HTR-8/SVneo (cell line): Measurements from ENCODE around the gene SMYD2.

ENCODE experiments used
- DNase-seq: peaks from one replicate; pipeline ENCODE4 v3.0.0; 2011; ENCODE audit warnings: low spot score, mixed read lengths; ENCODE audit not compliant: insufficient read length
- FAIRE-seq: peaks from 2 replicates; lab custom pipeline; 2011; peaks lifted over from hg19 to GRCh38; lab: Jason Lieb, UNC

The SMYD2 gene

DNA sequence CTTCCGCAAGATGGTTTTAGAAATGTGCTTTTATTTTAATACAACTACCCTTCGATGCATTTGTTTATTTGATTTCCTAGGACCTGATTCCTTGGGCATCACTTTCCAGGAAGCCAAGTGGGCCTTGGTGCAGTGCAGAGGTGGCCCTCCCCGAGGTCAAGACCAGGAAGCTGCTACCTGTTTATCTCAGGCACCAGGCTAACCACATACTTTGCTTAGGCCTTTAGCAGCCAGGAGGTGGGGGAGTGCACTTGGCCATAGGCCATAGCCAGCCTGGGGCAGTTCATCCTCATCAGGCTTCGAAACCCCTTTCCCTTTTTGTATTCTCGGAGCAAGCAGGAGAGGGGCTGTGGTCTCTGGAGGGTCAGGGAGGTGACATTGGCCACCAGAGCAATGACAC, 45.4 kb downstream of the SMYD2 start:
- FAIRE-seq: no peak
- no peak for DNase-seq

DNA sequence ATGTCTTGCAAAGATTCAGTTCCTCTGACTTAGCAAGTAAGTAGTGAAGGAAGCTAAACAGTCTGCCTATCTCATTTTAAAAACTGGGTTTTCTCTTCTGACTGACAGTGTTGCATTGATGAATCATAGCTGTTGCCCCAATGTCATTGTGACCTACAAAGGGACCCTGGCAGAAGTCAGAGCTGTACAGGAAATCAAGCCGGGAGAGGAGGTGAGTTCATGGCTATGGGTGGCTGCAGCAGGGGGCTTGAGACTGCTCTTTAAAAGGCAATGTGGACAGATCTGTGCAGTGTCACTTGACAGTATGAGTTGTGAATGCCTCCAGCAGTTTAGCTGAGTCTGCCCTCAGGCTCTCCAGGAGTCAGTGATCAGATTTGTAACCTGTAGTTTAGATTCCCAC, 46.6 kb downstream of the SMYD2 start:
- no peak for DNase-seq
- no peak for FAIRE-seq

DNA sequence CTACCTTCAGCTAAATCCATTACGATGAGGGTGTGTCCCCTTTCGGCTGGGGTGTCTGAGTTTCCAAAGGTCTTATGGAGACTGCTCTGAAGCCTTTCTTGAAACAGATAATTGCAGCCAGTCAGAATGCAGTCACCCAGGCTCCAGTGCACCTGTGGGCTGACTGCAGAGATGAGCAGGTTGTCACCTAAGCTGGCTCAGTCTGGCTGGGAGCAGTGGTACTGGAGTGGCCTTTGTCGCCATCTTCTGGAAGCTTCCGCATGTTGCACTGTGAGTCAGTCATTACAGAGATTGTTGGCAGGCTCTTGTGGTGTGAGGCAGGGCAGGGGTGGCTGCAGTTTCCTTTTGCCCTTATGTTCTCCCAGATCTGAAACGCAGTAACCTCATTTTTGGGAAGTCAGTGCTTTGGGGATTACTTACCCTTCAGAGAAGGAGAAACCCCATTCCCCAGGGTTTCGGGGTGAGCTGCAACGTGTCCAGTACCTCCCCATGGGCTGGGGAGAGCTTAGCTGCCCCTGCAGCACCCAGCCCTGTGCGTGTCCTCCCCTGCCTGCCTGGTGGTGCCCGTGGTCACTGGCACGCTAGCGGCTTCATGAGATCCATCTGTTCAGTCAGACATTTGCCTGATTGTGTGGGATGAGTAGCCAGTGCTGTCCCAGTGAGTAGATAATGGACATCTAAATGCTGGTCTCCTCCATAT, 48.0 kb downstream of the SMYD2 start:
- DNase-seq (peak; percentile 79), FAIRE-seq (peak; percentile 44)

DNA sequence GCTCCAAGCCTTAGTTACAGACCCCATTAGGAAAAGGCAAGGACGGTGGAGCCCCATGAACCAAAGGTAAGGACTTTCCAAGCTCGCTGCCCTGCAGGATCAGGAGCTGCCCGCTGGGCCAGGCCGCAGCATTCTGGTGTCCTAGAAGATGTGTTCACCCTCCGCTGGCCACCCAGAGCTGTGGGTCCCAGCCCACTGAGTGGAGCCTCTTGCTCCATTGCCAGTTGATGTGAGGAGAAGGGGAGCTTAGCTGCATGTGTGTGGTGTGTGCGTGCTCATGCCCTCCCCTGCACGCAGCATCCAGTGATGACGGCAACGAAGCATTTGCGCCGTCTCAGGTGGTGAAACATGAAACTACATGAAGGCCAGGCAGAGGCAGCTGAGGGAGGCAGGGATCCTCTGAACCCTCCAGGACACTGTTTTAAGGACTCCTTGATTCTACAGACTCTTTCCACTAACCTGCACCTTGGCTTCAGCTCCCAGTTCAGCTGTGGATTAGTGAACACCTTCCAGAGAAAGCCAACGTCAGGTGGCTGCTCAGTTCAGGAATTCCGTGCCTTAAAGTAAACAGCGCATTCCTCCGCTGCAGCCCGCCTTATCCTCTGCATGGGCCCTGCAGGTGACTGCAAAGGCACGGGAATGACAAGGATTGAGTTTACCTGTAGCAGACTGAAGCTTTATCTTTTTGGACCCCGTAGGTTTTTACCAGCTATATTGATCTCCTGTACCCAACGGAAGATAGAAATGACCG, 48.7 kb downstream of the SMYD2 start:
- DNase-seq (no peak), FAIRE-seq (no peak)

DNA sequence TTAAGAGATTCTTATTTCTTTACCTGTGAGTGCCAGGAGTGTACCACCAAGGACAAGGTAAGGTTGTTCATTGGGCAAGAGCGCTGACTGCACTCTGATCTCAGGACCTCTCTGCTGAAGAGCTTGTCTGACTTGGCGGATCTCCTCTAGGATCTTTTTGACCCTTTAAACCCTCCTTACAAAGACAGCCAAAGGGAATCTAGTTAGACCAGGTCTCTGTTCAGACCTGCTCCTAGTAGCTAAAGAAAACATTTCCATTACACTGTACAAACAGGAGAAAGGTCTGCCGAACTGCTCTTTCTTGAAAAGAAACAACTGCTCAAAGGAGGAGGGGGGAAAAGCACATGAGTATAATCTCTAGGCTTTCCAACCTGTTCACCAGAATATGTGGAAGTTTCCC, 49.3 kb downstream of the SMYD2 start:
- DNase-seq (no peak), FAIRE-seq (no peak)

DNA sequence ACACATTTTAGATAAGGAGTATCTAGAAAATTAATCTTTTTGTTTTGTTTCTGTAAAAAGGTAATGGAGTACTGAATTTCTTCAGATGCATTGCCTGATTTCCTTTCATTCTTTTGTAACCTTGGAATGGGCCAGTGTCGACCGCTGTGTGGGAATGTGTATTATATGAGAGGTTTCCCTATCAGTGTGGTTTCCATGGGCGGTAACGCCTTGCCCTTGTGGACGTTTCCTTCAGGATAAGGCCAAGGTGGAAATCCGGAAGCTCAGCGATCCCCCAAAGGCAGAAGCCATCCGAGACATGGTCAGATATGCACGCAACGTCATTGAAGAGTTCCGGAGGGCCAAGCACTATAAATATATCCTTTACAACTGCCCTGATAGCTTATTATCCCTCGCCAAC, 49.8 kb downstream of the SMYD2 start:
- no peak for FAIRE-seq
- no peak for DNase-seq

DNA sequence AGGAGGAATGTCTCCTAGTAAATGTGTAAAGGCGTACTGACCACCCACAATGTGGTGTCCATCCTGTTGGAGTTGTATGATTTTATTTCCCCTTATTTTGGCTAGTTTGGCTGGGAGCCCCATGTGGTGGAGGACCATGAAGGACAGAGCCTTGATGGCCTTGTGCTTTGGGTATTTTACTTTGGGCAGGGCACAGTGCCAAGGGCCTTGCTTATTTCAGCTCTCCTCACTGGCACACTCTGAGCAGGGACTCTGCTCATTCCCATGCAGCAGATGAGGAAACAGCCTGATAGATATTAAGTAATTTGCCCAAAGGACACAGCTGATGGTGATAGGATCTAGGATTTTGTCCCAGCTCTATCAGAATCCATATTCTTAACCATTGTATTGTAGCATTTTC, 50.2 kb downstream of the SMYD2 start:
- FAIRE-seq (no peak), DNase-seq (no peak)

DNA sequence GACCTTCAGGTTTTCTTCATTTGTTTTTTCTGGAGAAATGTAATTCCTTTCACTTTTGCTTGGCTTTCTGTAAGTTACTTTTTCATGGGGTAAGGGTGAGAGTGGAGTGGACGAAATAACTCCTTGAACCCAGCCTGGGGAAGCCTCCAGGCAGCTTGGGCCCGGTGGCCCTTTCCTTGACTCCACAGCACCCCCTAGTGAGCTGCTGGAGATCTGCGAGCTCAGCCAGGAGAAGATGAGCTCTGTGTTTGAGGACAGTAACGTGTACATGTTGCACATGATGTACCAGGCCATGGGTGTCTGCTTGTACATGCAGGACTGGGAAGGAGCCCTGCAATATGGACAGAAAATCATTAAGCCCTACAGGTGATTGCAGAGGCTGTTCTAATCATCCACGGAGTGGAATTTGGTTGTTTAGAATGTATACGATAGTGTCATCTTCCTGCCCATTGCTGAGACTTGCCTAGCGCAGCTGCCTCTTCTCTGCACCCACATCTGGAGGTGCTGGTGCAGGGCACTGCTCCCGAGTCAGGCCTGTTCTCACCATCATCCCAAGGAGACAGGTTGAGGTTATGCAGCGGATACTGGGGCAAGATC, 51.0 kb downstream of the SMYD2 start:
- FAIRE-seq: peak; percentile 79
- DNase-seq: peak; percentile 68

DNA sequence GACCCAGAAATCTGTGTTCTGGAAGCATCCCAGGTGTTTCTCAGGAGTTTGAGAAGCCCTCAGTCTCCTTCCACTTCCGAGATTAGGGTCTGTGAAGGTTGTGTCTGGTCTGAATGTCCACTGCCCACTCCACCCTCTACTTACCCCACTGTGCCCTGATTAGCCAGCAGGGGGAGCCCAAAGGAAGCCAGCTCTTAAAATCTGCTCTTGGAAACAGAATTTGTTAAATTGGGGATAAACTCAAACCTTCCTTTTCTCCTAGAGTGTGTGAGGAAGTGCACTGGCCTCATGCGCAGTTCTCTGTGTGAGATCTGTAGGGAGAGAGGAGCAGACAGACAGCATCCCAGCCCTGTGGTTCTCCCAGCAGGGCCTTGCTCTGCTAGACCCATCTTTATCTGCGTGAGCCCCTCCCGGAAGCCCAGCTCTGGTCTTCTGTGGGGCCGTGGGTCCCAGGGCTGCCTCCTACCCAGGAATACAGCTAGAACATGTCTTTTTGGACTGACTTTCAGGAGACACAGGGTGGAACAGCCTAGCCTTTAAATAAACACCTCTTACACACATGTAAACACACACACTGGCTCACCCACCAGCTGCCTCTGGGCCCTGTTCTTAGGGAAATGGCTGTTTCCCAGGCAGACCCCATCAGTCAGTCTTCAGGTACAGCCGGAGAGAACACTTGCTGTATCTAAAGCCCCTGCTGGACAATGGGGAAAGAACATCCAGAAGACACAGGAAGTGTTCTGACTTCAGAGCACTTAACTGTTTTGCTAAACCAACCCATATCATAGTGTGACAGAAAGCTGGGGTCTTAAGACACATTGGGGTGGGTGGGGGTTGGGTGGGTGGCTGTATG, 52.2 kb downstream of the SMYD2 start:
- DNase-seq: peak; percentile 69
- FAIRE-seq: no peak

DNA sequence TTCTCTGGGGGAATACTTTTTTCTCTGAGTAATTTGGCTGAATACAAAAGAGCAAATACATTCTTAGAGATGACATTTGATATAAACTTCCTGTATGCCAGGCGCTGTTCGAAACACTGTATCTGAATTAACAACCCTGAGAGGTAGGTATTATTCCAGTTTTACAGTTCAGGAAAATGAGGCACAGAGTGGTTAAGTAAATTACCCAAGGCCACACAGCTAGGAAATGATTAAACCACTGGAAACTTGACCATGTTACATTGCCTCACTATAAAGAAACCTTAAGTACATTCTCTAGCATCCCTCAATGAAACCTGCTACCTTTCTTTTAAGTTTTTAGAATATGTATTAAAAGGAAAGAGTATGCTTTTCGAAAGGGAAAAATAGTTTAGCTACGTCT, 54.6 kb downstream of the SMYD2 start:
- FAIRE-seq (no peak), DNase-seq (no peak)

DNA sequence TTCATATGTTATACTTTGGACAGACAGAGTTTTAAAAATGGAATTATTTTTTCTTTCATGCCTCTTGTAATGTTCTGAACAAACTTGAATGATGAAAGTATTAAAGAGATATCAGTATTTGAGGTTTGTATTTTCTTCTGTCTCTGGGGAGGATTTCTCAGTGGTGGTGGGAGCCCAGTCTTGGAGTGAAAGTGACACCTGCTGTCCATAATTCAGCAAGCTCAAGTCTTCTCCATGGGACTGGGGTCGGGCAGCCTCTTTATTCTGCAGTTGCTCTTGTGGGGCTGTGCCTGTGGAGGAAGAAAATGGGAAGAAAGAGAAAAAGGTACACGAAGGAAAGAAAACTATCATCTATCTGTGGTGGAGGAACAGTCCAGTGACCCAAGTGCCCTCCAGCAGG, 56.1 kb downstream of the SMYD2 start:
- FAIRE-seq: no peak
- no peak for DNase-seq

DNA sequence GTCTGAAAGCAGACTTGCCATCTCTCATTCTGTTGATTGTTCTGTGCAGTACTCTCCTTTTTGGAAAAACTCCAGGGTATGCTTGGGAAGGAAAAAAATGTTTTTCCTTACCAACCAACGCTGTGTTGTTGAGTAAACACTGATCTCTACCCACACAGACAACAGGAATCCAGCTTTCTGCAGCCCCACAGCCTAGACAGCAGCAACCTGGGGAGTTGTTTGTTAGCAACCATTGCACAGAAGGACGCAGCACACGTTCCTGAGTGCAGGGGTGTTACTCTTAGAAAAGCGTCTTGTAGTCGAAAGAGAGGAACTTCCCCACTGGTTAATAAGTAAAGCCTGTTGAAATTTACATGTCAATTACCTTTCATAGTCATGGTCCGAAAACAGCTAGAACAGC, 56.6 kb downstream of the SMYD2 start:
- DNase-seq: no peak
- no peak for FAIRE-seq

DNA sequence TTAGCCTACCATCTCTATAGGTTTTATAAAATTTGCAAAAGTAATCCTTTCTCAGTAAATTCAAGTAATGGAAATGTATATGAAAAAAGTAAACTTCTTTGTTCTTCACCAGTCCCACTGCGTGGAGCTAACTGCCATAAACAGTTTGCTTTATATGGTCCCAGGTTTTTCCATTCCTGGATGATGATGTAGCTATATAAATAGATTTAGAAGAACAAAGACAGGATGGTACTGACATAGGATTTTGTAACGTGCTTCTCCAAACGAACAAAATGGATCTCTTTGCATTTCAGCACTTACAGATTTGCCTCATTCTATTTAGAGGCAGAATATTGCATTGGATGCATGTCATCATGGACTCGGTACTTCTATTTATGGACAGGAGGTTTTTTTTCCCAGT, 57.3 kb downstream of the SMYD2 start:
- FAIRE-seq: no peak
- no peak for DNase-seq

DNA sequence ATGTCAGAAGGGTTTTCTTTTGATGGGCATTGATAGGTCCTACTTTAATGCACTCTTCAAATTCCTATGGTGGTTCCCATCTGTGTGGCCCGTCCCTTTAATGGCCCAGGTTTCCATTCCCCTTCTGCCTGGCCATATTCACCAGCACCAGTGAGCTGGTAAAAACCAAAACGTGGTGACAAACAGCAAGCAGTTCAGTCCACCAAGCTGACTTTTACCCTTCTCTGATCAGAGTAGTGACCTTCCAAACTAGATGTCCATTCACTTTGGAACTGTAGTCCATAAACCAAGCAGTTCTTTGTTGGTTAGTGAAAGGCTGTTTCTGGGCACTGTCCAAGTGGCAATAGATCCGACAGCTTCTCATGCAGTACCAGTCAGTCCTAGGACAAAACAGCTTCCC, 60.5 kb downstream of the SMYD2 start:
- no peak for FAIRE-seq
- no peak for DNase-seq

DNA sequence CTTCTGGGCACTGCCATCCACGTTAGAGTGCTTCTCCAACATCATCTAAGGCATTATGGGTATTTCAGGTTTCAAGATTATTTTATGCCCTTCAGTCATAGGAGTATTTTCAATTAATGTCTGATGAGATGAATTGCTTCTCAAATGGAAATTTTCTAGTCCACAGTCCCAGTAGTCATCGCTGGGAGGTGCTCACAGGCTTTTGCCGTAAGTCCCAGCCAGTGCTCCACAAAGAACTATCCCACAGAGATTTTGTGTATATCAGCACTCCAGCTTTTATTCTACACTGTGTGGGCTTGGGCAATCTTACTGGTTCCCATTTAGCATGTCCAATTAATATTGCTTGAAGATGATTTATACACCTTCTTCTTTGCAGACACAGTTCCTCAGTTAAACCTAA, 61.0 kb downstream of the SMYD2 start:
- FAIRE-seq: no peak

DNA sequence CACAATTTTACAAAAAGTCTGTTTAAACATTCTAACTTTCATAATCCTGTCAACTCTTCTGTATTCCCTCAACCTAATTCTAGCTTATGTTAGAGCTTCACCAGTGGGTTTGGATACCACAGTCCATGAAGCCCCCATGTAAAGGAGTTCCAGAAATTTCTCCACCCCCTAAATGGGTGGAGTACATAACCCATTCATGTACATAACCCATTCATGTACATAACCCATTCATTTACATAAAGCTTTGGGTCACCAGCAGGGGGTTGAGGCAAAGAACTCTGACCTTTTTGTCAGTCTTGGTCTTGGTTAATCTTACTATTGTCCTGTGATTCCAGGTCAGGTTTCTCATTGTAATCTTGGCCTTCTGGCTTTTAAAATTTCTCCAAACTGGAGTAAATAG, 61.6 kb downstream of the SMYD2 start:
- FAIRE-seq (no peak), DNase-seq (no peak)

More for the DNA sequence above, 61.0 kb downstream of the SMYD2 start:
- no peak for DNase-seq

DNA sequence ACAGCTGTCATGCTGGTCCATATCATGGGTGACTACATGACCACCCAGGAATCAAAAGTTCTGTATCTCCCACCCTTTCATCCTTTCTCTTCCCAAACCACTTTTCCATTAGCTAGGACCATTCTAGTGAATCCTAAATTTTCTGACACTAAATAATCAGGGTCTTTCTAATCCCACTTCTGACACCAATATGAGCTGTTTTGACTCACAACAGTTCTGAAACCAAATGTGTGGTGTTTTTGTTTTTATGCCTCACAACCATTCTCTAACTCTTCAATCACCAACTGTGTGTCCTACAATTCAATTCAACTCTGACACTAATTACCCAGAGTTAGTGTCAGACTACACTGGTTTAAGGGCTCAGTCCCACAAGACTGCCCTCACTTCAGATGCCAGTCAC, 63.9 kb downstream of the SMYD2 start:
- DNase-seq (no peak), FAIRE-seq (no peak)

DNA sequence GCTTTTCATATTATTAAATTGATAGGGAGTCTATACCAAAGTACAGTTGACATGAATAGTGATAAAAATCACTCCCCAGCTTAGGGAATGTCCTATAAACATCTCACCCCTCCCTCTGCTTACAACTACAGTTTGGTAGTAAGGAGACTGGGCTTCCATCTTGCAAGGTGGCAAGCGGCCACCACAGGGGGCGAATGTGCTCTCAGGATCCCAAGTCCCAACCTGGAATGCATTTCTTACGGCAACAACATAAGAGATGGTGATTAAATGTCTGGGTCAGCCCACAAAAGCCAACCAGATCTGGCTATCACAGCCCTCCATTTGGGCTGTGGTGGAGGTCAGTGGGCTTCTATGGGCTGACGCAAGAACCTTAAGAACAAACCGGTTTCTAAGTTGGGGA, 68.0 kb downstream of the SMYD2 start:
- no peak for FAIRE-seq
- DNase-seq: no peak

DNA sequence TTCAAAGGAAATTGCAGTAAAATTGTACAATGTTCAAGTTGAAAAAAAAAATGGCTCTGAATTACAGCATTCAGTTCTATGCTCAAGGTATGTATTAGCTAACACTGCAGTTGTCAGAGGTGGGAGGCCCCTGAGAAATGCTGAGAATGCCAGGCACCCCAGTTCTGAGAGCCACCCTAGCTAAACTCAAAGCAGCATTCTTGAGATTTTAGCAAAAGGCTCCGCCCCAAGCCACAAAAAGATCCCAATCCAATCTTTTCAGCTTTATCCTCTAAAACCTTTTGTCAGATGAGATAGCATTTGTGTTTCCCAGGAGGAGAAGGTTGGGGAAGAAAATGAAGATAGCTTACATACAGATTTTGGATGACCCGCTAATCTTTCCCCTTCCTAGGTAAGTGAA, 68.8 kb downstream of the SMYD2 start:
- DNase-seq (peak; percentile 56), FAIRE-seq (no peak)

DNA sequence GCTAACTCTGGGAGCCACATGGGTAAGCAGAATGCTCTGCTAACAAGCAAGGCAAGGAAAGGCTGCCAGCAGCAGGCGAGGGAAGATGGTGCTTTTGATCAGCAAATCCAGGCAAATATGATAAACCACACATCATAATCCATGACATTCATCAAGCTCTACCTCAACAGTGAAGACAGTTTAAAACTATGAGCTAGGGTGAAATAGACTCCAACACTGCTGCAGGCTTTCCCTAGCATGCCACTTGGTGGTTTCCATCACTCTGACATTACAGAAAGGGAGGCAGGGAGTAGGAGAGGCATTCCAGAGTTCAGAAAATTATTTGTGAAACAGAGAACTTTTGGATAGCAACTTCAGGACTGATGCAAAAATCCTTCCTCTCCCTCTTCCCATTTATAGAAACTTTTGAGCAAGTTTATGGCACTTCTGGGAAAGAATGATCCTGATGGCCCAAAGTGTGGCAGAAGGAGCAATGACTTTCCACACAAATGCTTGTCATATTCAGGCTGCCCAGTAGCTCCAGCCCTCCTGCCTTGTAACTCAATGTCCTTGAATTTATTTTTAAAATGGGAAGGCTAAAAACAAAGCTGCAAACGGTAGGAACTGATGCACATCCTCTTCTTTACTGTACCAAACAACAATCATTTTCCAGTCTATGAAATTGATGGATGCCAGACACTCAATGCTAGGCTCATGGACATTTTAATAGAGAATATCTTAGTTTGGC, 70.8 kb downstream of the SMYD2 start:
- FAIRE-seq (no peak), DNase-seq (no peak)
